Fibroblast of skin of abdomen (primary cell): ENCODE results near the gene TNFSF9.
"Not testable (repeated sequence)": the region's sequence is repeated elsewhere in the genome, so short reads cannot be mapped to it uniquely, and the experiment has no call there.

Source experiments
- DNase-seq: peaks from one replicate; pipeline ENCODE4 v3.0.0-alpha.2; 2013

Gene TNFSF9

DNA sequence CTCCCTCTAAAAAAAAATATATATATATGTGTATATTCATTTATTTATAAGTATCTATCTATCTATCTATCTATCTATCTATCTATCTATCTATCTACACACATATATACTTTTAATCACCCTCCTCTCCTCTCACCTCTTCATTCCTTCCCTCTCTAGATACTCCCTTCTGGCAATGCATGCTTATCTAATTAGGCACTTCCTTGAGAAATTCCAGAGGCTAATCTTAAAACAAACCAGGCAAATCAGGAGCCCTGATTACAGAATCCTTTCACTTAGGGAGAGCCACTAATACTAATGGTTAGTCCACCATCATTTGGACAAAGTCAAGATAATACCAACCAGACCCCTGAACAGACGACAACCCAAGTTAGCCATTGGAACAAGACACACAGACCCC, 42.5 kb downstream of the TNFSF9 start:
- no peak for DNase-seq

DNA sequence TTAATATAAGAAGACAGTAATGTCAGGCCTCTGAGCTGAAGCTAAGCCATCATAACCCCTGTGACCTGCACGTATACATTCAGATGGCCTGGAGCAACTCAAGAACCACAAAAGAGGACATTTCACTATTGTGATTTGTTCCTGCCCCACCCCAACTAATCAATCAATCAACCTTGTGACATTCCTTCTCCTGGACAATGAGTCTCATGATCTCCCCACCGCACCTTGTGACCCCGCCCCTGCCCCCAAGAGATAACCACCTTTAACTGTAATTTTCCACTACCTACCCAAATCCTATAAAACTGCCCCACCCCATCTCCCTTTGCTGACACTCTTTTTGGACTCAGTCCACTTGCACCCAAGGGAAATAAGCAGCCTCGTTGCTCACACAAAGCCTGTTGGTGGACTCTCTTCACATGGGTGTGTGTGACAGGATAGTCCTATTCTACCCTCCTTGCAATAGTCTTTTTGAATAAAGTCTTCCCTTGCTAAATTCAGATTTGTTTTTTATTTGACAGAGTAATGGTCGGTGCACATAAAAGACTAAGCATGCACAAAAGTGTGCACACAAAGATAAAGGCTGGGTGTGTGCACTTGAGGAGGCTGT, 46.1 kb downstream of the TNFSF9 start:
- no peak for DNase-seq

DNA sequence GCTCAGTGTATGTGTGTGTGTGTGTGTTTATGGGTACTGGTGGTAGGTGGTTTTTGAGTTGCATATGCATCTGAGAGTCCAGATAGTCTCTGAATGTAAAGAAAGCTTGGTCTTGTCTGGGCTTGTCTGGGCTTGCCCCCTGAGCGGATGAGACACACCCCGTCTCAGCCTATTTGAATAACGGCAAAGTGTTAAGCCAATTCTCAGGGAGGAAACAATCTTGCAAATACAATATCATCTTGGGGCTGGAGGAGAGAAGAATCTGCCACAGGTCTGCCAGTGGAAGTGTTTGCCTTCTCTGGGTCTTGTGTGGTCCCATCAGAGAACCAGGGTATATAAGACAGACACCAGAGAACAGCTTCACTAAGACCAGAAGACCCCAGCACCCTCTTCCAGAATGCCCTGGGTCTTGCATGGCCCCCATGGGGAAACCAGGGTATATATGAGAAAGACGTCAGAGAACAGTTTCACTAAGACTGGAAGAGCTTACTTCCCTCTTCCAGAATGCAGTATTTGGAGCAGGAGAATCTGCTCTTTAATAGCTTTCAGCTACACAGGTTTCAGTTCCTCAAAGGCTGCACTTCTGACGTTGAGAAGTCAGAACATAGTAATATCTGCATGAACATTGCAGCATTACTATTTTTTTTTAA, 46.8 kb downstream of the TNFSF9 start:
- DNase-seq: no peak

DNA sequence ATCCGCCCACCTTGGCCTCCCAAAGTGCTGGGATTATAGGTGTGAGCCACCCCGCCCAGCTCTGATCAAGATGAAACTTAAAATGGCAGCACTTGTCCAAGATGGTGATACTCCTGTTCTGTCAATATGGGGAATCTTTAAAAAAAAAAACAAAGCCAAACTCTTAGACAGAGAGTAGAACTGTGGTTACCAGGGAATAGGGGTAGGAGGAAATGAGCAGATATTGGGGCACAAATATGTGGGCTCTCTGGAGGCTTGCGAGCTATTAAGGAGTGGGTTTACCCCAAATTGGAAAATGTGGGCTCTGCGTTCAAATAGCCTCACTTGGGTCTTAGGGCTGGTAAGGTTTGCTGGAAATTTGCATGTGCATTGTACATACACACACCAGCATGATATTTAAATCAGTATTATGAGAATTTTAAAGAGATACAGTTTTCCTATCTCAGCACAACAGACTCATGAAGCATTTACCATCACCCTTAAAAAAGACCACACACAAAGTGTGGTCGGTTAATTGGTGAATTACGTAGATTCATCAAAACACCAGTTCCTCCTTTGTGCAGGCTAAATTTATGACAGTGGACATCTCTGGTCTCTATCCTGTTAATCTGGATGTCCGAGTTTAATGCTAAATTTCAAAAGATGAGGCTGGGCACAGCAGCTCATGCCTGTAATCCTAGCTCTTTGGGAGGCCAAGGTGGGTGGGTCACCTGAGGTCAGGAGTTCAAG, 48.8 kb downstream of the TNFSF9 start:
- no peak for DNase-seq

DNA sequence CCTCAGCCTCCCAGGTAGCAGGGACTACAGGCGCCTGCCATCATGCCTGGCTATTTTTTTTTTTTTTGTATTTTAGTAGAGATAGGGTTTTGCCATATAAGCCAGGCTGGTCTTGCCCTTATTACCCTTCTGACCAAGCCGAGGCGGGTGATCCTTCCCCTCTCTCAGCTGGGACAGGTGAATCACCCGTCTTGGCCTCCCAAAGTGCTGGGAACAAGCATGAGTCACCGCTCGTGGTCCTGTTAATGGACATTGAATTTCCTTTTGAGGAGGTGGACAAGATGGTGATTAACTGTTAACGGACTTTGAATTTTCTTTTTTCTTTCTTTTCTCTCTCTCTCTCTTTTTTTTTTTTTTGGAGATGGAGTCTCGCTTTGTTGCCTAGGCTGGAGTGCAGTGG, 49.5 kb downstream of the TNFSF9 start:
- DNase-seq: peak; percentile 42

DNA sequence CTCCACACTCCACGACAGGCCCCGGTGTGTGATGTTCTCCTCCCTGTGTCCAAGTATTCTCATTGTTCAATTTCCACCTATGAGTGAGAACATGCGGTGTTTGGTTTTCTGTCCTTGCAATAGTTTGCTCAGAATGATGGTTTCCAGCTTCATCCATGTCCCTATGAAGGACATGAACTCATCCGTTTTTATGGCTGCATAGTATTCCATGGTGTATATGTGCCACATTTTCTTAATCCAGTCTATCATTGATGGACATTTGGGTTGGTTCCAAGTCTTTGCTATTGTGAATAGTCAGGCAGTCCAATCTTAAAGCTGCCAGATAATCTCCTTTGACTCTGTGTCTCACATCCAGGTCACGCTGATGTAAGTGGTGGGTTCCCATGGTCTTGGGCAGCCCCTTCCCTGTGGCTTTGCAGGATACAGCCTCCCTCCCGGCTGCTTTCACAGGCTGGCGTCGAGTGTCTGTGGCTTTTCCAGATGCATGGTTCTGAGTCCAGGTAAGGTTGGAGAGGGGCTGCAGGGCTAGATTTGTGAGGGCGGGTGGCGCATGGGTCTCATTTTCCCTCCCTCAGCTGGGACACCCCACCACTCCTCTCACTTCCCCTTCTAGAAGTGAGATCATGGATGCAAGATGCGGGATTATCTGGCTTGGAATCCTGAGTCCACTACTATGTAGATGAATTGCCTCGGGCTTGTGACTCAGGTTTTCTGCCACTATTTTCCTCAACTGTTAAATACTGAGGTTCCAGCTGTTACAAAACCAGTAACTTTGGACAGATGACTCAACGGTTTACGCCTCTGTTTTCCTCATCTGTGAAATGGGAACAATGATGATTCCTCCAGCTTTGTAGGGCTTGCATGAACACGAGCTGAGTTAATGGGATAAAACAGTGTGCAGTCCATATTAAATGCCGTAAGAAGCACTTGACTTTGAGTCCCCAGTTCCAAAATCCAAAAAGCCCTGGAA, 52.0 kb downstream of the TNFSF9 start:
- not testable (repeated sequence) for DNase-seq
